GM23338 (cell line): ENCODE results near the gene SIGLEC12. TPM values are rescaled to one million over a fixed set of nuclear protein-coding genes. Genes with fewer than 3 reads are reported as not detected.
"Not testable (repeated sequence)": the region's sequence is repeated elsewhere in the genome, so short reads cannot be mapped to it uniquely, and the experiment has no call there.

ENCODE experiments used
- ATAC-seq: fragments of 200-7000 bp; cut with Tn5 transposase; 3 replicates; pipeline ENCODE4 v1.9.1; 2020
- DNase-seq: peaks from one replicate; pipeline ENCODE4 v3.0.0-alpha.2; 2015; ENCODE audit warnings: low spot score
- H2AFZ ChIP-seq: fragments of 200-600 bp; sonication (generic); 2 replicates; pipeline ENCODE4 v1.8.0; 2016; ENCODE audit warnings: antibody characterized with exemption, mild to moderate bottlenecking, moderate library complexity
- H3F3A ChIP-seq: fragments of 200-600 bp; sonication (generic); replicated peaks from 2 replicates; pipeline ENCODE4 v1.8.0; 2017; ENCODE audit warnings: antibody characterized with exemption, mixed run types, low read depth
- H3K27ac ChIP-seq: fragments of 200-600 bp; sonication (generic); 2 replicates; pipeline ENCODE4 v1.6.1; 2016; ENCODE audit warnings: low read depth
- H3K27me3 ChIP-seq: fragments of 200-600 bp; sonication (generic); 2 replicates; pipeline ENCODE4 v1.8.0; 2016; ENCODE audit warnings: mild to moderate bottlenecking, mixed run types, moderate library complexity; ENCODE audit not compliant: insufficient read depth
- H3K36me3 ChIP-seq: fragments of 200-600 bp; sonication (generic); 2 replicates; pipeline ENCODE4 v1.8.0; 2016; ENCODE audit warnings: mild to moderate bottlenecking; ENCODE audit not compliant: insufficient read depth
- H3K4me1 ChIP-seq: fragments of 200-600 bp; sonication (generic); 2 replicates; pipeline ENCODE4 v1.8.0; 2016; ENCODE audit warnings: mild to moderate bottlenecking, moderate library complexity; ENCODE audit not compliant: insufficient read depth
- H3K4me2 ChIP-seq: fragments of 200-600 bp; sonication (generic); 2 replicates; pipeline ENCODE4 v1.7.1; 2017; ENCODE audit warnings: mixed run types
- H3K4me3 ChIP-seq: fragments of 200-600 bp; sonication (generic); 2 replicates; pipeline ENCODE4 v1.6.1; 2016; ENCODE audit warnings: mixed run types
- H3K79me2 ChIP-seq: fragments of 200-600 bp; sonication (generic); replicated peaks from 2 replicates; pipeline ENCODE4 v1.8.0; 2017; ENCODE audit warnings: mild to moderate bottlenecking; ENCODE audit not compliant: insufficient read depth
- H3K9me2 ChIP-seq: fragments of 200-600 bp; sonication (generic); 2 replicates; pipeline ENCODE4 v1.8.0; 2017; ENCODE audit not compliant: insufficient read depth
- H4K20me1 ChIP-seq: fragments of 200-600 bp; sonication (generic); replicated peaks from 2 replicates; pipeline ENCODE4 v1.8.0; 2017; ENCODE audit warnings: mild to moderate bottlenecking; ENCODE audit not compliant: insufficient read depth
- H3K27ac Mint-ChIP-seq: 2 replicates; pipeline ENCODE4 v1.8.0; 2020; ENCODE audit warnings: inconsistent platforms, mild to moderate bottlenecking, moderate library complexity, mixed read lengths
- H3K27me3 Mint-ChIP-seq: 3 replicates; pipeline ENCODE4 v1.8.0; 2022; ENCODE audit warnings: low read depth, mild to moderate bottlenecking, moderate library complexity, mixed read lengths, inconsistent platforms; ENCODE audit not compliant: insufficient read depth, poor library complexity
- H3K36me3 Mint-ChIP-seq: 3 replicates; pipeline ENCODE4 v1.8.0; 2021; ENCODE audit warnings: low read depth, mild to moderate bottlenecking, inconsistent platforms, moderate library complexity, mixed read lengths
- H3K4me1 Mint-ChIP-seq: 3 replicates; pipeline ENCODE4 v1.8.0; 2020; ENCODE audit warnings: mild to moderate bottlenecking, inconsistent platforms, mixed read lengths
- H3K4me3 Mint-ChIP-seq: 3 replicates; pipeline ENCODE4 v1.8.0; 2021; ENCODE audit warnings: moderate library complexity, mild to moderate bottlenecking, inconsistent platforms, mixed read lengths
- H3K9me3 Mint-ChIP-seq: 3 replicates; pipeline ENCODE4 v1.8.0; 2020; ENCODE audit warnings: moderate library complexity, mild to moderate bottlenecking, inconsistent platforms, mixed read lengths
- CREB1 ChIP-seq: fragments of 250-450 bp; sonication (Bioruptor Pico); IDR thresholded peaks from 2 replicates; pipeline ENCODE4 v1.5.0; 2020; ENCODE audit warnings: low read depth, mild to moderate bottlenecking, moderate library complexity
- EZH2phosphoT487 ChIP-seq: fragments of 200-600 bp; sonication (generic); IDR thresholded peaks from one replicate; pipeline ENCODE4 v1.8.1; 2018; ENCODE audit warnings: antibody characterized with exemption; ENCODE audit not compliant: unreplicated experiment
- JUNB ChIP-seq: IDR thresholded peaks from one replicate; pipeline ENCODE4 v1.6.1; 2016; ENCODE audit warnings: antibody characterized with exemption; ENCODE audit not compliant: unreplicated experiment
- POLR2AphosphoS5 ChIP-seq: IDR thresholded peaks from 2 replicates; pipeline ENCODE4 v1.6.1; 2016; ENCODE audit warnings: antibody characterized with exemption, low read depth
- ZNF331 ChIP-seq: fragments of 250-450 bp; sonication (Bioruptor Pico); IDR thresholded peaks from 2 replicates; pipeline ENCODE4 v1.5.0; 2020; ENCODE audit warnings: low read depth, mild to moderate bottlenecking, moderate library complexity
- ZNF462 ChIP-seq: fragments of 250-450 bp; sonication (Bioruptor Pico); IDR thresholded peaks from 2 replicates; pipeline ENCODE4 v1.5.0; 2020; ENCODE audit warnings: mild to moderate bottlenecking, moderate library complexity
- polyA plus RNA-seq: library from polyadenylated mRNA; unstranded; fragments of >200 nt; fragmentation: Nextera tagmentation; extraction: Ambion mirVana; gene quantifications from 2 replicates; pipeline ENCODE4 v1.2.1, GENCODE V29; 2016
- total RNA-seq: library from RNA; depleted of rRNA; stranded (reverse); fragments of >200 nt; shearing (Covaris generic); gene quantifications from 2 replicates; pipeline ENCODE4 v1.2.3, GENCODE V29; 2014
- TF ChIP-seq, protein P1 (sequence below), 2 experiments: fragments of 200-600 bp in 1 of 2; sonication (generic) in 1 of 2; conservative IDR thresholded peaks; 2 replicates each; pipeline versions ENCODE4 v1.5.1 to v1.6.1; 2016 to 2017; ENCODE audit warnings: antibody characterized with exemption in 2 of 2, low read depth in 2 of 2, mild to moderate bottlenecking in 2 of 2, moderate library complexity in 1 of 2

The SIGLEC12 gene
- total and polyA plus RNA-seq, 2 experiments from 2014 or later = not detected

DNA sequence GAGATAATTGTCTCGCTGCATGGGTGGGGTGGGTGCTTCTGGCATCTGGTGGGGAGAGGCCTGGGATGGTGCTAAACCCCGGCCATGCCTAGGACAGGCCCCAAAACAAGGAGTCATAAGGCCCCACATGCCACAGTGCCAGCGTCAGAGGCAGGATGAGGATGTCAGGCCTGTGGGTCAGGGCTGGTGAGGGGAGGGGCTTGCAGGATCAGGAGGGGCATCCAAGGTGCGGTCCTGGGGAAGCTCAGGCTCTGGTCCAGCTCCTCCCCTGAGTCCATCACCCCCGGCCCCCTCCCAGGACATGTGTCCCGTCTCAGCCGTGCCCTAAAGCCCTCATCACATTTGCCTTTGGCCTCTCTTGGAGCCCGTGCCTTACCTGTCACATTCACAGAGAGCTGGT, 669 bp downstream of the SIGLEC12 start:
- not testable (repeated sequence) for H3K4me2 ChIP-seq, H4K20me1 ChIP-seq, H3K27ac ChIP-seq, H3K36me3 ChIP-seq, H3K4me1 ChIP-seq, ATAC-seq, H3K4me3 Mint-ChIP-seq, H3F3A ChIP-seq, H3K27me3 Mint-ChIP-seq, H3K27ac Mint-ChIP-seq, H3K4me1 Mint-ChIP-seq, H3K27me3 ChIP-seq, H3K4me3 ChIP-seq, DNase-seq, H3K9me2 ChIP-seq, H2AFZ ChIP-seq, H3K79me2 ChIP-seq
- H3K36me3 Mint-ChIP-seq = peaks cover 26% of the 10 kb centered on the region
- H3K9me3 Mint-ChIP-seq = peaks cover 91% of the 10 kb centered on the region

GRCh38 chr19:51497666-51498065, 3.9 kb downstream of the SIGLEC12 start:
- DNase-seq (no peak), ATAC-seq (no peak)
- Histone ChIP-seq H3K27me3 (no peaks in the 10 kb centered on the region), H3F3A (no peaks in the 10 kb centered on the region), H2AFZ (no peak overlapping the region), H3K27ac (no peak overlapping the region), H4K20me1 (no peaks in the 10 kb centered on the region), H3K9me2 (peaks cover 8% of the 10 kb centered on the region; the same call in 1 of the 2 replicates), H3K4me1 (no peaks in the 10 kb centered on the region), H3K36me3 (no peaks in the 10 kb centered on the region), H3K4me3 (no peak overlapping the region), H3K79me2 (no peaks in the 10 kb centered on the region), H3K4me2 (no peak overlapping the region)
- TF ChIP-seq CREB1 (CRISPR knock-in tag) = no peak
- TF ChIP-seq, protein P1, sequence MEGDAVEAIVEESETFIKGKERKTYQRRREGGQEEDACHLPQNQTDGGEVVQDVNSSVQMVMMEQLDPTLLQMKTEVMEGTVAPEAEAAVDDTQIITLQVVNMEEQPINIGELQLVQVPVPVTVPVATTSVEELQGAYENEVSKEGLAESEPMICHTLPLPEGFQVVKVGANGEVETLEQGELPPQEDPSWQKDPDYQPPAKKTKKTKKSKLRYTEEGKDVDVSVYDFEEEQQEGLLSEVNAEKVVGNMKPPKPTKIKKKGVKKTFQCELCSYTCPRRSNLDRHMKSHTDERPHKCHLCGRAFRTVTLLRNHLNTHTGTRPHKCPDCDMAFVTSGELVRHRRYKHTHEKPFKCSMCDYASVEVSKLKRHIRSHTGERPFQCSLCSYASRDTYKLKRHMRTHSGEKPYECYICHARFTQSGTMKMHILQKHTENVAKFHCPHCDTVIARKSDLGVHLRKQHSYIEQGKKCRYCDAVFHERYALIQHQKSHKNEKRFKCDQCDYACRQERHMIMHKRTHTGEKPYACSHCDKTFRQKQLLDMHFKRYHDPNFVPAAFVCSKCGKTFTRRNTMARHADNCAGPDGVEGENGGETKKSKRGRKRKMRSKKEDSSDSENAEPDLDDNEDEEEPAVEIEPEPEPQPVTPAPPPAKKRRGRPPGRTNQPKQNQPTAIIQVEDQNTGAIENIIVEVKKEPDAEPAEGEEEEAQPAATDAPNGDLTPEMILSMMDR (conservative IDR thresholded peaks at IDR 0.05; ENCODE audit: low read depth in 2 of 2) = no peak
- no peaks in the 10 kb centered on the region for H3K4me1 Mint-ChIP-seq
- no peak overlapping the region for H3K4me3 Mint-ChIP-seq
- H3K36me3 Mint-ChIP-seq = peaks cover 40% of the 10 kb centered on the region
- H3K27ac Mint-ChIP-seq = no peak overlapping the region
- H3K9me3 Mint-ChIP-seq = peaks cover 91% of the 10 kb centered on the region
- H3K27me3 Mint-ChIP-seq = peaks cover 4% of the 10 kb centered on the region

DNA sequence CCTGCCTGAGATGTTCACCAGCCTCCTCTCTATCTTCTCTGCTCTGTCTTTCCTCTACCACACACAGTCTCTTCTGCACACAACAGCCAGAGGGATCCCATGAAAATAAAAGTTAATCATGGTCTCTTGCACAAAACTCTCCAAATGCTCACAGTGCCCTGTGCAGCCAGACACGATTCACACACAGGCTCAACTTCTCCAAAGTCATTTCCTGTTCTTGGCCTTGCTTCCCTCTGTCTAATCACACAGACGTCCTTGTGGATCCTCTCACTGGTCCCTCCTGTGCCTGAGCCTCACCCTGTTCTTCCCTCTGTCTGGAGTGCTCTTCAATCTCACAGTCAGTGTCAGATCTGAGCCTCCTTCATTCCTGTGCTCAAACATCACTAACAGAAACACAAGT, 7.8 kb downstream of the SIGLEC12 start:
- no peak overlapping the region for H3K4me3 ChIP-seq
- H3K4me2 ChIP-seq = no peak overlapping the region
- no peaks in the 10 kb centered on the region for H3K27me3 ChIP-seq
- no peak for ATAC-seq
- no peak overlapping the region for H3K27ac ChIP-seq
- no peaks in the 10 kb centered on the region for H4K20me1 ChIP-seq
- Mint-ChIP-seq H3K27me3 (peaks cover 10% of the 10 kb centered on the region), H3K4me3 (no peak overlapping the region), H3K4me1 (no peaks in the 10 kb centered on the region), H3K9me3 (peaks cover 97% of the 10 kb centered on the region), H3K36me3 (peaks cover 53% of the 10 kb centered on the region), H3K27ac (no peak overlapping the region)
- H3F3A ChIP-seq = no peaks in the 10 kb centered on the region
- H3K79me2 ChIP-seq = no peaks in the 10 kb centered on the region
- no peak for DNase-seq
- H2AFZ ChIP-seq = no peak overlapping the region
- H3K4me1 ChIP-seq = no peaks in the 10 kb centered on the region
- no peaks in the 10 kb centered on the region for H3K36me3 ChIP-seq
- H3K9me2 ChIP-seq = peaks cover 8% of the 10 kb centered on the region; the same call in 1 of the 2 replicates
- TF ChIP-seq, protein P1 (conservative IDR thresholded peaks at IDR 0.05; ENCODE audit: low read depth in 2 of 2) = no peak
- TF ChIP-seq ZNF462 (no peak), ZNF331 (CRISPR knock-in tag) (no peak), EZH2phosphoT487 (no peak), POLR2AphosphoS5 (no peak), JUNB (no peak)
